PC-9 (cell line): ENCODE data around the gene PRKRA. TPM values are rescaled to one million over a fixed set of nuclear protein-coding genes. Genes with fewer than 3 reads are reported as not detected.
"Not testable (repeated sequence)": the region's sequence is repeated elsewhere in the genome, so short reads cannot be mapped to it uniquely, and the experiment has no call there.

Experiments used
- BruUV-seq: library from RNA; stranded (reverse); fragments of 400-500 nt; replicated peaks from 2 replicates; lab custom pipeline; 2021; lab: Mats Ljungman, UMichigan
- CTCF ChIA-PET: fragments of 300-600 bp; sonication (Branson Sonifier 250); formaldehyde crosslinking; loops from one replicate; lab custom pipeline; 2022; ENCODE audit warnings: antibody characterized with exemption; lab: Charles Lee
- POLR2A ChIA-PET: fragments of 300-600 bp; sonication (Branson Sonifier 250); formaldehyde crosslinking; loops from one replicate; lab custom pipeline; 2022; ENCODE audit warnings: antibody characterized with exemption; ENCODE audit not compliant: unreplicated experiment; lab: Charles Lee
- DNase-seq, 2 experiments: peaks; one replicate each; pipeline versions ENCODE4 v3.0.0 to v3.0.0-alpha.2; 2015 to 2022; ENCODE audit warnings: mixed read lengths in 1 of 2
- H2AFZ ChIP-seq: fragments of 200-600 bp; sonication (generic); 2 replicates; pipeline ENCODE4 v1.8.1; 2017; ENCODE audit warnings: antibody characterized with exemption
- H3F3A ChIP-seq: fragments of 200-600 bp; sonication (generic); 2 replicates; pipeline ENCODE4 v1.8.1; 2017; ENCODE audit warnings: antibody characterized with exemption, mild to moderate bottlenecking, low read depth; ENCODE audit not compliant: insufficient read depth
- H3K27ac ChIP-seq: fragments of 200-600 bp; sonication (generic); 2 replicates; pipeline ENCODE4 v1.6.1; 2016; ENCODE audit warnings: mixed run types
- H3K27me3 ChIP-seq: fragments of 200-600 bp; sonication (generic); 2 replicates; pipeline ENCODE4 v1.6.1; 2016; ENCODE audit warnings: low read depth, mixed run types; ENCODE audit not compliant: insufficient read depth
- H3K36me3 ChIP-seq: fragments of 200-600 bp; sonication (generic); 2 replicates; pipeline ENCODE4 v1.6.1; 2016; ENCODE audit warnings: low read depth, mixed run types
- H3K4me1 ChIP-seq: fragments of 200-600 bp; sonication (generic); replicated peaks from 2 replicates; pipeline ENCODE4 v1.6.1; 2016; ENCODE audit warnings: mixed run types; ENCODE audit not compliant: insufficient read depth
- H3K4me2 ChIP-seq: fragments of 200-600 bp; sonication (generic); 2 replicates; pipeline ENCODE4 v1.6.1; 2017; ENCODE audit warnings: mixed run types
- H3K4me3 ChIP-seq: fragments of 200-600 bp; sonication (generic); 2 replicates; pipeline ENCODE4 v1.6.1; 2016; ENCODE audit warnings: mixed run types
- H3K79me2 ChIP-seq: fragments of 200-600 bp; sonication (generic); 2 replicates; pipeline ENCODE4 v1.6.1; 2017; ENCODE audit warnings: low read depth, mixed run types
- H3K9me2 ChIP-seq: fragments of 200-600 bp; sonication (generic); 2 replicates; pipeline ENCODE4 v1.8.1; 2017; ENCODE audit warnings: mild to moderate bottlenecking; ENCODE audit not compliant: insufficient read depth
- H3K9me3 ChIP-seq: fragments of 200-600 bp; sonication (generic); 2 replicates; pipeline ENCODE4 v1.8.1; 2016; ENCODE audit warnings: low read depth; ENCODE audit not compliant: insufficient read depth
- H4K20me1 ChIP-seq: fragments of 200-600 bp; sonication (generic); 2 replicates; pipeline ENCODE4 v1.8.1; 2017; ENCODE audit not compliant: insufficient read depth
- CTCF ChIP-seq: fragments of 200-600 bp; sonication (generic); conservative IDR thresholded peaks from 2 replicates; pipeline ENCODE4 v1.6.1; 2017; ENCODE audit warnings: mixed run types, antibody characterized with exemption, mild to moderate bottlenecking, moderate library complexity
- EZH2 ChIP-seq: fragments of 200-600 bp; sonication (generic); IDR thresholded peaks from 2 replicates; pipeline ENCODE4 v1.8.0; 2017; ENCODE audit warnings: antibody characterized with exemption, low read depth
- intact Hi-C: fragments of 100-400 bp; cut with micrococcal nuclease; formaldehyde crosslinking; loops from one replicate; pipeline ENCODE4 v1.10.0; 2022; ENCODE audit not compliant: unreplicated experiment
- total RNA-seq: library from RNA; stranded (reverse); gene quantifications from 2 replicates; pipeline ENCODE4 v1.2.3, GENCODE V29; 2021

PRKRA gene
- total RNA-seq, 1 experiment from 2014 or later = 93.3 TPM

- Histone ChIP-seq H3K4me1 (peaks cover 16% of the 10 kb centered on the region), H3K27ac (no peak overlapping the region), H3F3A (peaks cover 10% of the 10 kb centered on the region), H3K36me3 (no peaks in the 10 kb centered on the region), H3K27me3 (no peaks in the 10 kb centered on the region), H2AFZ (no peak overlapping the region), H3K4me3 (no peak overlapping the region), H3K4me2 (no peak overlapping the region), H3K9me2 (no peaks in the 10 kb centered on the region), H4K20me1 (no peaks in the 10 kb centered on the region), H3K79me2 (no peaks in the 10 kb centered on the region), H3K9me3 (no peaks in the 10 kb centered on the region)
- ChIA-PET POLR2A (no interaction called here), CTCF (interaction anchor here (0.5 kb wide), 1 partner anchor 25 kb away, joined by 3 read pairs; no protein-coding TSS in a partner anchor)
- intact Hi-C loops = no loop called here
- BruUV-seq = no TSS peak
- TF ChIP-seq CTCF (no peak), EZH2 (no peak)
- DNase-seq = no peak
These were observed 23.6 kb upstream of the PRKRA start for GRCh38 chr2:178474560-178474959.

- no peaks in the 10 kb centered on the region for H3K36me3 ChIP-seq
- H3K4me1 ChIP-seq = peaks cover 11% of the 10 kb centered on the region
- CTCF ChIA-PET = interaction anchor here (0.6 kb wide), 1 partner anchor 1342 kb away, joined by 3 read pairs; no protein-coding TSS in a partner anchor
- no peak overlapping the region for H3K4me2 ChIP-seq
- H3K9me3 ChIP-seq = no peaks in the 10 kb centered on the region
- H3K9me2 ChIP-seq = no peaks in the 10 kb centered on the region
- H3K4me3 ChIP-seq = no peak overlapping the region
- intact Hi-C loops = no loop called here
- DNase-seq = no peak
- no TSS peak for BruUV-seq
- no peaks in the 10 kb centered on the region for H3K79me2 ChIP-seq
- H4K20me1 ChIP-seq = no peaks in the 10 kb centered on the region
- peaks cover 4% of the 10 kb centered on the region; the same call in 1 of the 2 replicates for H3F3A ChIP-seq
- no peaks in the 10 kb centered on the region for H3K27me3 ChIP-seq
- H3K27ac ChIP-seq = no peak overlapping the region
- no peak for TF ChIP-seq CTCF
- no peak for TF ChIP-seq EZH2
- no peak overlapping the region for H2AFZ ChIP-seq
- POLR2A ChIA-PET = no interaction called here
These were observed 23.0 kb upstream of the PRKRA start for GRCh38 chr2:178473931-178474330.

- no TSS peak for BruUV-seq
- H3K27me3 ChIP-seq = no peaks in the 10 kb centered on the region
- no peaks in the 10 kb centered on the region for H3F3A ChIP-seq
- DNase-seq = no peak
- intact Hi-C loops = no loop called here
- CTCF ChIA-PET = interaction anchor here (0.6 kb wide), 1 partner anchor 1342 kb away, joined by 3 read pairs; no protein-coding TSS in a partner anchor
- TF ChIP-seq EZH2 (no peak), CTCF (no peak)
- no peaks in the 10 kb centered on the region for H3K9me2 ChIP-seq
- H3K79me2 ChIP-seq = no peaks in the 10 kb centered on the region
- no peaks in the 10 kb centered on the region for H4K20me1 ChIP-seq
- peaks cover 11% of the 10 kb centered on the region for H3K4me1 ChIP-seq
- H3K9me3 ChIP-seq = no peaks in the 10 kb centered on the region
- no peak overlapping the region for H3K4me3 ChIP-seq
- H2AFZ ChIP-seq = no peak overlapping the region
- no peak overlapping the region for H3K27ac ChIP-seq
- H3K36me3 ChIP-seq = no peaks in the 10 kb centered on the region
- POLR2A ChIA-PET = no interaction called here
- H3K4me2 ChIP-seq = no peak overlapping the region
These were observed 22.4 kb upstream of the PRKRA start for GRCh38 chr2:178473373-178473772.

- DNase-seq, H3K79me2 ChIP-seq, H2AFZ ChIP-seq, H3K9me3 ChIP-seq, H3K4me1 ChIP-seq, intact Hi-C loops, H3K4me3 ChIP-seq, H3K4me2 ChIP-seq, BruUV-seq, H3F3A ChIP-seq, H3K27me3 ChIP-seq, H3K27ac ChIP-seq, CTCF ChIA-PET, POLR2A ChIA-PET, H3K9me2 ChIP-seq, H4K20me1 ChIP-seq, H3K36me3 ChIP-seq: not testable (repeated sequence)
These were observed 20.3 kb upstream of the PRKRA start for GRCh38 chr2:178471313-178471712.
